Measurements from ENCODE around the gene THAP7. TPM values are rescaled to one million over a fixed set of nuclear protein-coding genes. Genes with fewer than 3 reads are reported as not detected.

THAP7 gene
- total and polyA plus RNA-seq, 2 of the 13 experiments (the other 11 are each of a cell fraction or from before 2014, with no cell fraction given), result 13.0 to 25.5 TPM

DNA sequence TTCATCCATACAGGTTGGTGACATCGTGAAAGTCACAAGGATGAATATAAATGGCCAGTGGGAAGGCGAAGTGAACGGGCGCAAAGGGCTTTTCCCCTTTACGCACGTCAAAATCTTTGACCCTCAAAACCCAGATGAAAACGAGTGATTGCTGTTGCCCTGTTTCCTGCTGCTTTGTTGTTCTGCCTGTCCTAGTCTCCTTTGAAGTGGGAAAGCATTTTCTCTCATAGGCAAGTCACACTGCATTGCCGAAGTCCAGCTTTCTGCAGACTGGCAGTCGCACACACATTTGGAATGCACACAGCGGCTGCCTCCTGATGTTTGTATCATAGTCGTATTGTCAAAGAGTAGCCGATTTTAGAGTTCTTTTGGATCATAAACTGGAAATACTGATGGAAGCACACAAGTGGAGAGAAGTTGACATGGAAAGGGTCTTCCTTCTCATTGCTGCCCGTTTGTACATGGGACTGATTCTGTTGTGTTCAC lies 52.2 kb downstream of the THAP7 start (continued):
- TF ChIP-seq, protein P1, sequence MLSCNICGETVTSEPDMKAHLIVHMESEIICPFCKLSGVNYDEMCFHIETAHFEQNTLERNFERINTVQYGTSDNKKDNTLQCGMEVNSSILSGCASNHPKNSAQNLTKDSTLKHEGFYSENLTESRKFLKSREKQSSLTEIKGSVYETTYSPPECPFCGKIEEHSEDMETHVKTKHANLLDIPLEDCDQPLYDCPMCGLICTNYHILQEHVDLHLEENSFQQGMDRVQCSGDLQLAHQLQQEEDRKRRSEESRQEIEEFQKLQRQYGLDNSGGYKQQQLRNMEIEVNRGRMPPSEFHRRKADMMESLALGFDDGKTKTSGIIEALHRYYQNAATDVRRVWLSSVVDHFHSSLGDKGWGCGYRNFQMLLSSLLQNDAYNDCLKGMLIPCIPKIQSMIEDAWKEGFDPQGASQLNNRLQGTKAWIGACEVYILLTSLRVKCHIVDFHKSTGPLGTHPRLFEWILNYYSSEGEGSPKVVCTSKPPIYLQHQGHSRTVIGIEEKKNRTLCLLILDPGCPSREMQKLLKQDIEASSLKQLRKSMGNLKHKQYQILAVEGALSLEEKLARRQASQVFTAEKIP (CRISPR knock-in tag; IDR thresholded peaks at IDR 0.05; ENCODE audit: borderline replicate concordance), result no peak
- TF ChIP-seq GPBP1L1 (CRISPR knock-in tag; IDR thresholded peaks at IDR 0.05) (no peak), HNRNPK (IDR thresholded peaks at IDR 0.05; ENCODE audit: low read depth, low read length, poor library complexity, severe bottlenecking) (no peak), ZNF703 (CRISPR knock-in tag; IDR thresholded peaks at IDR 0.05; ENCODE audit: borderline replicate concordance) (no peak), NRL (CRISPR knock-in tag; IDR thresholded peaks at IDR 0.05; ENCODE audit: borderline replicate concordance) (no peak), RAD51 (IDR thresholded peaks at IDR 0.05; ENCODE audit: borderline replicate concordance) (no peak), ZNF557 (CRISPR knock-in tag; IDR thresholded peaks at IDR 0.05) (no peak), DZIP1 (CRISPR knock-in tag; IDR thresholded peaks at IDR 0.05) (no peak), GLI4 (CRISPR knock-in tag; IDR thresholded peaks at IDR 0.05; ENCODE audit: borderline replicate concordance) (no peak)
- TF ChIP-seq, protein P2, sequence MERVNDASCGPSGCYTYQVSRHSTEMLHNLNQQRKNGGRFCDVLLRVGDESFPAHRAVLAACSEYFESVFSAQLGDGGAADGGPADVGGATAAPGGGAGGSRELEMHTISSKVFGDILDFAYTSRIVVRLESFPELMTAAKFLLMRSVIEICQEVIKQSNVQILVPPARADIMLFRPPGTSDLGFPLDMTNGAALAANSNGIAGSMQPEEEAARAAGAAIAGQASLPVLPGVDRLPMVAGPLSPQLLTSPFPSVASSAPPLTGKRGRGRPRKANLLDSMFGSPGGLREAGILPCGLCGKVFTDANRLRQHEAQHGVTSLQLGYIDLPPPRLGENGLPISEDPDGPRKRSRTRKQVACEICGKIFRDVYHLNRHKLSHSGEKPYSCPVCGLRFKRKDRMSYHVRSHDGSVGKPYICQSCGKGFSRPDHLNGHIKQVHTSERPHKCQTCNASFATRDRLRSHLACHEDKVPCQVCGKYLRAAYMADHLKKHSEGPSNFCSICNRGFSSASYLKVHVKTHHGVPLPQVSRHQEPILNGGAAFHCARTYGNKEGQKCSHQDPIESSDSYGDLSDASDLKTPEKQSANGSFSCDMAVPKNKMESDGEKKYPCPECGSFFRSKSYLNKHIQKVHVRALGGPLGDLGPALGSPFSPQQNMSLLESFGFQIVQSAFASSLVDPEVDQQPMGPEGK (CRISPR knock-in tag; IDR thresholded peaks at IDR 0.05), result peak; percentile 20; the same call in 1 of the 2 replicates
- TF ChIP-seq, protein P3, sequence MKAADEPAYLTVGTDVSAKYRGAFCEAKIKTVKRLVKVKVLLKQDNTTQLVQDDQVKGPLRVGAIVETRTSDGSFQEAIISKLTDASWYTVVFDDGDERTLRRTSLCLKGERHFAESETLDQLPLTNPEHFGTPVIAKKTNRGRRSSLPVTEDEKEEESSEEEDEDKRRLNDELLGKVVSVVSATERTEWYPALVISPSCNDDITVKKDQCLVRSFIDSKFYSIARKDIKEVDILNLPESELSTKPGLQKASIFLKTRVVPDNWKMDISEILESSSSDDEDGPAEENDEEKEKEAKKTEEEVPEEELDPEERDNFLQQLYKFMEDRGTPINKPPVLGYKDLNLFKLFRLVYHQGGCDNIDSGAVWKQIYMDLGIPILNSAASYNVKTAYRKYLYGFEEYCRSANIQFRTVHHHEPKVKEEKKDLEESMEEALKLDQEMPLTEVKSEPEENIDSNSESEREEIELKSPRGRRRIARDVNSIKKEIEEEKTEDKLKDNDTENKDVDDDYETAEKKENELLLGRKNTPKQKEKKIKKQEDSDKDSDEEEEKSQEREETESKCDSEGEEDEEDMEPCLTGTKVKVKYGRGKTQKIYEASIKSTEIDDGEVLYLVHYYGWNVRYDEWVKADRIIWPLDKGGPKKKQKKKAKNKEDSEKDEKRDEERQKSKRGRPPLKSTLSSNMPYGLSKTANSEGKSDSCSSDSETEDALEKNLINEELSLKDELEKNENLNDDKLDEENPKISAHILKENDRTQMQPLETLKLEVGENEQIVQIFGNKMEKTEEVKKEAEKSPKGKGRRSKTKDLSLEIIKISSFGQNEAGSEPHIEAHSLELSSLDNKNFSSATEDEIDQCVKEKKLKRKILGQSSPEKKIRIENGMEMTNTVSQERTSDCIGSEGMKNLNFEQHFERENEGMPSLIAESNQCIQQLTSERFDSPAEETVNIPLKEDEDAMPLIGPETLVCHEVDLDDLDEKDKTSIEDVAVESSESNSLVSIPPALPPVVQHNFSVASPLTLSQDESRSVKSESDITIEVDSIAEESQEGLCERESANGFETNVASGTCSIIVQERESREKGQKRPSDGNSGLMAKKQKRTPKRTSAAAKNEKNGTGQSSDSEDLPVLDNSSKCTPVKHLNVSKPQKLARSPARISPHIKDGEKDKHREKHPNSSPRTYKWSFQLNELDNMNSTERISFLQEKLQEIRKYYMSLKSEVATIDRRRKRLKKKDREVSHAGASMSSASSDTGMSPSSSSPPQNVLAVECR (CRISPR knock-in tag; IDR thresholded peaks at IDR 0.05; ENCODE audit: borderline replicate concordance), result peak; percentile 58; the same call in 1 of the 2 replicates
- TF ChIP-seq, protein P4, sequence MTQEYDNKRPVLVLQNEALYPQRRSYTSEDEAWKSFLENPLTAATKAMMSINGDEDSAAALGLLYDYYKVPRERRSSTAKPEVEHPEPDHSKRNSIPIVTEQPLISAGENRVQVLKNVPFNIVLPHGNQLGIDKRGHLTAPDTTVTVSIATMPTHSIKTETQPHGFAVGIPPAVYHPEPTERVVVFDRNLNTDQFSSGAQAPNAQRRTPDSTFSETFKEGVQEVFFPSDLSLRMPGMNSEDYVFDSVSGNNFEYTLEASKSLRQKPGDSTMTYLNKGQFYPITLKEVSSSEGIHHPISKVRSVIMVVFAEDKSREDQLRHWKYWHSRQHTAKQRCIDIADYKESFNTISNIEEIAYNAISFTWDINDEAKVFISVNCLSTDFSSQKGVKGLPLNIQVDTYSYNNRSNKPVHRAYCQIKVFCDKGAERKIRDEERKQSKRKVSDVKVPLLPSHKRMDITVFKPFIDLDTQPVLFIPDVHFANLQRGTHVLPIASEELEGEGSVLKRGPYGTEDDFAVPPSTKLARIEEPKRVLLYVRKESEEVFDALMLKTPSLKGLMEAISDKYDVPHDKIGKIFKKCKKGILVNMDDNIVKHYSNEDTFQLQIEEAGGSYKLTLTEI (CRISPR knock-in tag; conservative IDR thresholded peaks at IDR 0.05), result no peak
- TF ChIP-seq, protein P5, sequence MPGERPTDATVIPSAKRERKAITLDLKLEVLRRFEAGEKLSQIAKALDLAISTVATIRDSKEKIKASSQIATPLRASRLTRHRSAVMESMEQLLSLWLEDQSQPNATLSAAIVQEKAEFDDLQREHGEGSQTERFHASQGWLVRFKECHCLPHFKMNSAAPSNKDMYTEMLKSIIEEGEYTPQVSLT (CRISPR knock-in tag; IDR thresholded peaks at IDR 0.05; ENCODE audit: borderline replicate concordance, low read depth), result no peak
